ENCODE measurements around the gene ERAP2.
"Not testable (repeated sequence)": the region's sequence is repeated elsewhere in the genome, so short reads cannot be mapped to it uniquely, and the experiment has no call there.

ERAP2 gene

GRCh38 chr5:96901384-96901783, 25.1 kb downstream of the ERAP2 start:
- DNase-seq, result no peak

- no peak for DNase-seq
These were observed 25.5 kb downstream of the ERAP2 start for GRCh38 chr5:96901841-96902240.

- DNase-seq, result no peak
These were observed 26.6 kb downstream of the ERAP2 start for GRCh38 chr5:96902876-96903275.

- DNase-seq, result no peak
These were observed 27.0 kb downstream of the ERAP2 start for GRCh38 chr5:96903300-96903699.

- DNase-seq, result no peak
These were observed 28.0 kb downstream of the ERAP2 start for GRCh38 chr5:96904054-96904931.

- DNase-seq, result no peak
These were observed 29.6 kb downstream of the ERAP2 start for GRCh38 chr5:96905864-96906263.

GRCh38 chr5:96909003-96909402, 32.7 kb downstream of the ERAP2 start:
- DNase-seq, result no peak

- no peak for DNase-seq
These were observed 33.1 kb downstream of the ERAP2 start for GRCh38 chr5:96909435-96909834.

- no peak for DNase-seq
These were observed 34.8 kb downstream of the ERAP2 start for GRCh38 chr5:96911139-96911538.

GRCh38 chr5:96913233-96913632, 36.9 kb downstream of the ERAP2 start:
- no peak for DNase-seq

GRCh38 chr5:96919754-96920197, 43.5 kb downstream of the ERAP2 start:
- no peak for DNase-seq

- no peak for DNase-seq
These were observed 44.5 kb downstream of the ERAP2 start for GRCh38 chr5:96920744-96921355.

- no peak for DNase-seq
These were observed 46.4 kb downstream of the ERAP2 start for GRCh38 chr5:96922499-96923244.

GRCh38 chr5:96924016-96924443, 47.7 kb downstream of the ERAP2 start:
- no peak for DNase-seq

GRCh38 chr5:96926276-96926675, 50.0 kb downstream of the ERAP2 start:
- no peak for DNase-seq

- no peak for DNase-seq
These were observed 50.7 kb downstream of the ERAP2 start for GRCh38 chr5:96927008-96927407.

- DNase-seq, result no peak
These were observed 52.8 kb downstream of the ERAP2 start for GRCh38 chr5:96928931-96929708.

GRCh38 chr5:96930058-96930457, 53.8 kb downstream of the ERAP2 start:
- no peak for DNase-seq

- no peak for DNase-seq
These were observed 54.3 kb downstream of the ERAP2 start for GRCh38 chr5:96930589-96930988.

- not testable (repeated sequence) for DNase-seq
These were observed 54.7 kb downstream of the ERAP2 start for GRCh38 chr5:96931037-96931436.

- DNase-seq, result no peak
These were observed 55.3 kb downstream of the ERAP2 start for GRCh38 chr5:96931605-96932004.

GRCh38 chr5:96932026-96932425, 55.7 kb downstream of the ERAP2 start:
- DNase-seq, result no peak
